Hepatocyte (in vitro differentiated cells): Measurements from ENCODE around the gene CCDC83. TPM values are rescaled to one million over a fixed set of nuclear protein-coding genes. Genes with fewer than 3 reads are reported as not detected.

Experiments
- DNase-seq: peaks from one replicate; pipeline ENCODE4 v3.0.0-alpha.2; 2016; ENCODE audit warnings: low spot score
- H2AFZ ChIP-seq: fragments of 200-600 bp; sonication (generic); 2 replicates; pipeline ENCODE4 v1.6.0; 2016; ENCODE audit warnings: antibody characterized with exemption, mild to moderate bottlenecking
- H3K27ac ChIP-seq: fragments of 200-600 bp; sonication (generic); 2 replicates; pipeline ENCODE4 v1.5.1; 2016; ENCODE audit warnings: mild to moderate bottlenecking
- H3K27me3 ChIP-seq: fragments of 200-600 bp; sonication (generic); 2 replicates; pipeline ENCODE4 v1.6.1; 2016
- H3K36me3 ChIP-seq: fragments of 200-600 bp; sonication (generic); replicated peaks from 2 replicates; pipeline ENCODE4 v1.5.1; 2016; ENCODE audit warnings: low read depth; ENCODE audit not compliant: insufficient read depth
- H3K4me1 ChIP-seq: fragments of 200-600 bp; sonication (generic); 2 replicates; pipeline ENCODE4 v1.5.1; 2016; ENCODE audit warnings: mild to moderate bottlenecking, moderate library complexity; ENCODE audit not compliant: insufficient read depth
- H3K4me2 ChIP-seq: fragments of 200-600 bp; sonication (generic); 2 replicates; pipeline ENCODE4 v1.6.0; 2016
- H3K4me3 ChIP-seq: fragments of 200-600 bp; sonication (generic); 2 replicates; pipeline ENCODE4 v1.5.1; 2016; ENCODE audit warnings: mild to moderate bottlenecking
- H3K79me2 ChIP-seq: fragments of 200-600 bp; sonication (generic); 2 replicates; pipeline ENCODE4 v1.6.0; 2017; ENCODE audit warnings: mild to moderate bottlenecking
- H3K9me2 ChIP-seq: fragments of 200-600 bp; sonication (generic); replicated peaks from 2 replicates; pipeline ENCODE4 v1.6.0; 2017; ENCODE audit warnings: mild to moderate bottlenecking; ENCODE audit not compliant: insufficient read depth
- H3K9me3 ChIP-seq: fragments of 200-600 bp; sonication (generic); 2 replicates; pipeline ENCODE4 v1.5.1; 2016; ENCODE audit warnings: low read depth, mild to moderate bottlenecking
- H4K20me1 ChIP-seq: fragments of 200-600 bp; sonication (generic); 2 replicates; pipeline ENCODE4 v1.6.0; 2016; ENCODE audit warnings: mild to moderate bottlenecking; ENCODE audit not compliant: insufficient read depth, poor library complexity, severe bottlenecking
- EZH2 ChIP-seq: fragments of 200-600 bp; sonication (generic); IDR thresholded peaks from 2 replicates; pipeline ENCODE4 v1.6.1; 2016; ENCODE audit warnings: antibody characterized with exemption, mild to moderate bottlenecking, borderline replicate concordance
- EZH2phosphoT487 ChIP-seq: fragments of 200-600 bp; sonication (generic); IDR thresholded peaks from one replicate; pipeline ENCODE4 v1.6.1; 2018; ENCODE audit warnings: antibody characterized with exemption, mild to moderate bottlenecking, low read depth, moderate library complexity; ENCODE audit not compliant: unreplicated experiment, severe bottlenecking
- WGBS: methylation state at CpG from one replicate; pipeline ENCODE4 v1.1.6; 2016; ENCODE audit warnings: low lambda C conversion rate; ENCODE audit errors: missing lambda C conversion rate; 5-methylcytosine and 5-hydroxymethylcytosine counted together
- polyA plus RNA-seq: library from polyadenylated mRNA; unstranded; fragments of >200 nt; fragmentation: Nextera tagmentation; extraction: Ambion mirVana; gene quantifications from 2 replicates; pipeline ENCODE4 v1.2.1, GENCODE V29; 2016
- total RNA-seq: library from RNA; depleted of rRNA; stranded (reverse); fragments of >200 nt; gene quantifications from 2 replicates; pipeline ENCODE4 v1.2.3, GENCODE V29; 2014
- TF ChIP-seq, protein P1 (sequence below): fragments of 200-600 bp; sonication (generic); IDR thresholded peaks from 2 replicates; pipeline ENCODE4 v1.5.1; 2016; ENCODE audit warnings: antibody characterized with exemption, mild to moderate bottlenecking; ENCODE audit not compliant: poor library complexity

CCDC83 gene
- total and polyA plus RNA-seq, 2 experiments from 2014 or later, result not detected

DNA sequence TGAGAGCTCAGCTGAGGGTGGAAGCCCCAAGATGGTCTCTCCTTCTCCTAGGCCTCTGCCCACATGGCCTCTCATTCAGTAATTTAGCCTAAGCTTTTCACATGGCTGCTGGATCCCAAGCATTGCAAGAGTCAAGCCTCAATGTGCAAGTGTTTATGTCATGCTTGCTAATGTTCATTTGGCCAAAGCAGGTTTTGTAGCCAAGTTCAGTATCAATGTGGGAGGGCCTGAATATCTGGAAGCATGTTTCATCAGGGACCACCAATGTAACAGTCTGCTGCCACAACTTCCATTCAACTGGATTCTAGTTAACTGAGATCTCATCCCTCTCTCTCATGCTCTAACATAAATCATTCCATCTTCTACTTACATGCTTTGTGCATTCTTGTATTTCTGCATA, 35.7 kb upstream of the CCDC83 start:
- H3K79me2 ChIP-seq, result no peaks in the 10 kb centered on the region
- no peak for TF ChIP-seq EZH2phosphoT487
- TF ChIP-seq EZH2, result no peak
- TF ChIP-seq, protein P1, sequence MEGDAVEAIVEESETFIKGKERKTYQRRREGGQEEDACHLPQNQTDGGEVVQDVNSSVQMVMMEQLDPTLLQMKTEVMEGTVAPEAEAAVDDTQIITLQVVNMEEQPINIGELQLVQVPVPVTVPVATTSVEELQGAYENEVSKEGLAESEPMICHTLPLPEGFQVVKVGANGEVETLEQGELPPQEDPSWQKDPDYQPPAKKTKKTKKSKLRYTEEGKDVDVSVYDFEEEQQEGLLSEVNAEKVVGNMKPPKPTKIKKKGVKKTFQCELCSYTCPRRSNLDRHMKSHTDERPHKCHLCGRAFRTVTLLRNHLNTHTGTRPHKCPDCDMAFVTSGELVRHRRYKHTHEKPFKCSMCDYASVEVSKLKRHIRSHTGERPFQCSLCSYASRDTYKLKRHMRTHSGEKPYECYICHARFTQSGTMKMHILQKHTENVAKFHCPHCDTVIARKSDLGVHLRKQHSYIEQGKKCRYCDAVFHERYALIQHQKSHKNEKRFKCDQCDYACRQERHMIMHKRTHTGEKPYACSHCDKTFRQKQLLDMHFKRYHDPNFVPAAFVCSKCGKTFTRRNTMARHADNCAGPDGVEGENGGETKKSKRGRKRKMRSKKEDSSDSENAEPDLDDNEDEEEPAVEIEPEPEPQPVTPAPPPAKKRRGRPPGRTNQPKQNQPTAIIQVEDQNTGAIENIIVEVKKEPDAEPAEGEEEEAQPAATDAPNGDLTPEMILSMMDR, result no peak
- no peaks in the 10 kb centered on the region for H3K27me3 ChIP-seq
- no peaks in the 10 kb centered on the region for H3K36me3 ChIP-seq
- no peak for DNase-seq
- no peaks in the 10 kb centered on the region for H3K9me2 ChIP-seq
- H3K9me3 ChIP-seq, result no peaks in the 10 kb centered on the region
- H3K4me2 ChIP-seq, result no peak overlapping the region
- H3K4me1 ChIP-seq, result no peaks in the 10 kb centered on the region
- no peak overlapping the region for H2AFZ ChIP-seq
- H4K20me1 ChIP-seq, result no peaks in the 10 kb centered on the region
- H3K27ac ChIP-seq, result no peak overlapping the region
- H3K4me3 ChIP-seq, result no peak overlapping the region

DNA sequence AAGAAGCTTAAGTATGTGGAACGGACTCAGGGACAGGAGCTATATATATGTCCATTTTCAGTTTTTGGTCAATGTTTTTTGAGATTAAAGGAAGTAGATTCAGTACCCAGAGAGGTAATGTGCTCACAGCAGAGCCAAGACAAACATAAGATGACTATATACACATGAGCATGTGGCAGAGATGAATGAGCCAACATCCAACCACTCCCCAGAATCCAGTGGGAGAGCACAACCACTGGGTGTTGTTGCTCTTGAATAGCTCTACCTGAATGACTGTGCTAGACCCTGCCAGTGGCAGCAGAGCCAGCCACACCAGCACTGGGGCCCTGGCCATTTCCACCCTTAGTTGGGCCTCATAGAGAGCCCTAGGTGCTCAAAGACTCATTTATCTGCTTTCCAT, 33.5 kb upstream of the CCDC83 start:
- no peak overlapping the region for H3K4me3 ChIP-seq
- WGBS, result 75% methylated on average over 1 of the region's 1 CpG
- no peak overlapping the region for H3K27ac ChIP-seq
- no peaks in the 10 kb centered on the region for H3K9me3 ChIP-seq
- no peaks in the 10 kb centered on the region for H4K20me1 ChIP-seq
- no peak overlapping the region for H3K4me2 ChIP-seq
- no peaks in the 10 kb centered on the region for H3K36me3 ChIP-seq
- H3K9me2 ChIP-seq, result no peaks in the 10 kb centered on the region
- TF ChIP-seq, protein P1, result no peak
- TF ChIP-seq EZH2phosphoT487, result no peak
- TF ChIP-seq EZH2, result no peak
- H3K4me1 ChIP-seq, result peaks cover 6% of the 10 kb centered on the region
- H3K79me2 ChIP-seq, result no peaks in the 10 kb centered on the region
- no peak for DNase-seq
- no peaks in the 10 kb centered on the region for H3K27me3 ChIP-seq
- H2AFZ ChIP-seq, result no peak overlapping the region

DNA sequence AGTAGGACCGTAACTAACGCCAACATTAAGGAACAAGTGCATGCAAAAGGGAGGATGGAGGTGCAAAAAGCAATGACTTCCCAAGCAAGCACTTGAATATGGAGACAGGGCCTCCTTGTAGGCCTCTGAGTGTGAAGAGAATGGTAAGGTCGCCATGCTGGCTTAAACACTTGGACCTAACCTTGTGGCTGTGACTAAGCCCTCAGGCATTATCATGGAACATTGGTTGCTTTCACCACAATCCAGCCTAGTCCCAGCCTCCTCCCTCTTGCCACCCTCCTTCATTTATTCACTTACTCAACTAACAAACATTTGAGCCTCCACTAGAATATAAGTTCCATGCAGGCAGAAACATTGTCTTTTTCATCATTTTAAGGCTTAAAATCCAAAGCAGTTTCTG, 32.4 kb upstream of the CCDC83 start:
- Histone ChIP-seq H3K9me3 (no peaks in the 10 kb centered on the region), H3K4me2 (no peak overlapping the region), H4K20me1 (no peaks in the 10 kb centered on the region), H3K4me1 (peaks cover 18% of the 10 kb centered on the region), H3K36me3 (no peaks in the 10 kb centered on the region), H3K79me2 (no peaks in the 10 kb centered on the region), H3K27me3 (no peaks in the 10 kb centered on the region), H3K4me3 (no peak overlapping the region), H2AFZ (no peak overlapping the region), H3K27ac (no peak overlapping the region), H3K9me2 (no peaks in the 10 kb centered on the region)
- TF ChIP-seq EZH2 (no peak), EZH2phosphoT487 (no peak)
- TF ChIP-seq, protein P1, result no peak
- WGBS, result 100% methylated on average over 3 of the region's 3 CpGs
- DNase-seq, result no peak

DNA sequence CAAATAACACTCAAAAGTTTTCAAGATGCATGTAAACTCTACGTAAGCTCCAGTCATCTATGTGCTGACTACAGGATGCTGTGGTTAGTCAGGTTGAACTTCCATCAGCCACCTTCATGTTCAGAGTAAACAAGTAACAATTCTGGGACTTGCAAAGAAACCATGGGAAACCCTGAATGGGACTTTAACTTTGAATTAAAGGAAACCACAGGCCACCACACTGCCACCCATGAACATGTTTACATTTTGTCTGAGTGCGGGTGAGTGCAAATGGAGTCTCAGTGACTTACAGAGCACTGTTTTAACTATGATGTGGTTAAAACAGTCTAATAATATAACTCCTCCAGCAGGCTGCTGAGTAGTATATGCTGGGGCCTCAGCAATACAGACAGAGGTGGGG, 31.4 kb upstream of the CCDC83 start:
- DNase-seq, result no peak
- no peak for TF ChIP-seq EZH2phosphoT487
- TF ChIP-seq EZH2, result no peak
- TF ChIP-seq, protein P1, result no peak
- Histone ChIP-seq H3K36me3 (no peaks in the 10 kb centered on the region), H3K27me3 (no peaks in the 10 kb centered on the region), H3K4me2 (no peak overlapping the region), H3K27ac (no peak overlapping the region), H2AFZ (no peak overlapping the region), H3K9me3 (no peaks in the 10 kb centered on the region), H3K4me1 (peaks cover 27% of the 10 kb centered on the region), H3K79me2 (no peaks in the 10 kb centered on the region), H4K20me1 (no peaks in the 10 kb centered on the region), H3K9me2 (no peaks in the 10 kb centered on the region), H3K4me3 (no peak overlapping the region)
- WGBS, result 70% methylated on average over 2 of the region's 2 CpGs
